NCI-H345 treated with DMSO at 0.1 percent for 48 hours (cell line): ENCODE data around the gene CCNL1.

Experiments
- DNase-seq: peaks from one replicate; lab custom pipeline; 2025; ENCODE audit not compliant: unreplicated experiment; lab: John Stamatoyannopoulos, UW

Gene CCNL1

DNA sequence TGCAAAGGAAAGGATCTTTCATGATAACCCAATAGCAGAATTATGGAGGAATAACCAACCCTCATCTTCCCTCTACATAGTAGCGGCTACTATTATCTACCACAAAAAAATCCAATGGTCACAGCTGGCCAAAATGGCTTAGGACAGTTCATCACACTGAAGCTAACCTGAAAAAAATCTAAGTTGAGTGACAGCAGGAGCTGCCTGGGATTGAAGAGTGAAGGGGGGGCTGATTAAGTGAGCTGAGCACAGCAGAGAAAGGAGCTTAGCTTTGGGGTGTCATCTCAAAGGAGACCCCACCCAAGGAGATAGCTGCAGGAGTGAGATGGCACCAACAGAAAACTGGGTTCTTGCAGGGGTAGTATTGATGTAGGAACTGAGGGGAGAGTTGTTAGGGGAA is 33.6 kb downstream of the CCNL1 start:
- DNase-seq: no peak

DNA sequence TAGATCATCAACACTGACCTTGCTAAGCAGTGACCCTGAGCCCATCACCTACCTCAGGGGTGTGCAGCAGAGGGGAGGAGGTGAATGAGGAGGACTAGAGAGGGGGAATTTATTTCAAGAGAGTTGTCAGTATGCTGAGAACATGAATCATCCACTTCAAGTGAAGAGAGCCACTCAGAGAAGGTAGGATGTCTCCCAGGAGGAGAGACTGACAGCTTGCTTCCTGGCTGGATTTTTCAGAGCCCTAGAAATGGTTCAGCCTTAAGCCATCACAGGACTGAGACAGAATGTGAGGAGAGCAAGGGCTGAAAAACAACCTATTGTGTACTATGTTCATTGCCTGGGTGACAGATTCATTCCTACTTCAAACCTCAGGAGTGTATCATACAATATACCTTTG is 34.8 kb downstream of the CCNL1 start:
- DNase-seq: peak; percentile 2

DNA sequence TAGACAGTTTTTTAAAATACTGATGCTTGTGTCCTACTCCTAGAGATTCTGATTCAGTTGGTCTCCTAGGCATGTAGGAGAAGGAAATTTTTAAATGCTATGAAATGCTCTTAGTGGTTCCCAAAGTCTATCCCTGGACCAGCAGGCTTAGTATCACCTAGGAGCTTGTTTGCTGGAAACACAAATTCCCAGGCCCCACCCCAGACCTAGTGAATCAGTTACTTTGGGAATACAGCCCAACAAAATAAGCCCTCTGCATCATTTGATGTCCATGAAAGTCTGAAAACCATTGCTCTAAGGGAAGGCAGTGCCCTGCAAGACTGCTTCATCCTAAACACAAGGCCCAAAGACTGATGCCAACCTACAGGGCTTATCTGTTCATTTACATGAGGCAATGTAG is 36.3 kb downstream of the CCNL1 start:
- DNase-seq: no peak

- no peak for DNase-seq
Observed at GRCh38 chr3:157122832-157123427, 37.0 kb downstream of the CCNL1 start.

DNA sequence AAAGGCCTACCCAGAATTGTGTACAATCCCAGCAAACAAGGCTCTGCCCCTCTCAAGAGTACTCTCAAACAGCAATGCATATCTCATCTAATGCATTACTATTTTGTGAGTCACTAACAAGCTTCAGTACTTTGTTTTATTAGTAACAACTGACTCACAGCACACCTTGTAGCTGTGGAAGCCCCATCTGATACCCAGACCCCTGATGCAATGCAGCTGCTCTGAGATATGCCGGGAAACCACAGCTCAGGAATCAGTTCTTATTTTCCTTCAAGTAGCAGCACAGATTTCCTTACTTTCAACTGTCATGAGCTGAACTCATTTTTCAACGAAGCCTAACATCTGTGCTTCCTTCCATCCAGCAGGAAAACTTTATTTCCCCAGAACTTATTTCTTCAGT is 37.8 kb downstream of the CCNL1 start:
- no peak for DNase-seq

GRCh38 chr3:157121522-157121921 is 38.4 kb downstream of the CCNL1 start:
- DNase-seq: no peak

GRCh38 chr3:157120071-157120892 is 39.7 kb downstream of the CCNL1 start:
- no peak for DNase-seq

- DNase-seq: no peak
Observed at GRCh38 chr3:157119369-157119951, 40.5 kb downstream of the CCNL1 start.

DNA sequence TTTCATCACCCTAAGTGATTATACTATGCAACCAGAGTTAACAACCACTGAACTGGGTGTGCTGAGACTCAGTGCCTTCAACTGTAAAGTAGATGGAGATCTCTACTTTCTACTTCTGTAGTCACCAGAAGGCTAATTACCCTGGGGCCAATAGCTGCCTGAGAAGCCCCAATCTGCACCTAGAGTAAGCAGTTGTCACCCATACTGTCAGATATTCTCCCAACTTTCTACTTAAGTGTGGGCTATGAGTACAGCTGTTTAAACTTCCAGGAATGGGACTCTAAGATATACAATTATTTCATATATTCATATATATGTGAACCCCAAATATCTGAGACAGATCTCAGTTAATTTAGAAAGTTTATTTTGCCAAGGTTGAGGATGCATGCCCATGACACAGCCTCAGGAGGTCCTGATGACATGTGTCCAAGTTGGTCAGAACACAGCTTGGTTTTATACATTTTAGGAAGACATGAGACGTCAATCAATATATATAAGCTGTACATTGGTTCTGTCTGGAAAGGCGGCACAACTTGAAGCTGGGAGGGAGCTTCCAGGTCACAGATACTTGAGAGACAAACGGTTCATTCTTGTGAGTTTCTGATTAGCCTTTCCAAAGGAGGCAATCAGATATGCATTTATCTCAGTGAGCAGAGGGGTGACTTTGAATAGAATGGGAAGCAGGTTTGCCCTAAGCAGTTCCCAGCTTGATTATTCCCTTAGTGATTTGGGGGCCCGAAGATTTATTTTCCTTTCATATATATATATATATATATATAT is 41.9 kb downstream of the CCNL1 start:
- DNase-seq: no peak

GRCh38 chr3:157117206-157117605 is 42.7 kb downstream of the CCNL1 start:
- DNase-seq: no peak

DNA sequence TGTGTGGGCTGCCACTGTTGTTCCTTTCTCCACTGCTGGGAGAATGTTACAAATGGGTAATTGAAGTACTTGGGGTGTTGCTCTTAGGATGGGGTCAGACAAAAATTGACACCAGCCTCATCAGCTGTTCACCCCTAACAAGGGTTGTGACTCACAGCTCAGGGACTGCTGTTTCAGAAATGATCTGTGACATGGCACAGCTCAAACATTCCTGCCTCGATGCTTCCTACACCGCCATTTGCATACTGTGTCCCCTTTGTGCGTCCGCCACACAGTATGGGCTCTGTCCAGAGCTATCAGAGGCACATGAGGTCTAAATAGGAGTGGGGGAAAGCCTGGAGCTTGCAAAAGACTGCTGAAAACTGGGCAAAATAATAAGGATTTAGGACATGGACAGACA is 43.9 kb downstream of the CCNL1 start:
- no peak for DNase-seq

- DNase-seq: no peak
Observed at GRCh38 chr3:157115069-157116006, 44.6 kb downstream of the CCNL1 start.

- DNase-seq: no peak
Observed at GRCh38 chr3:157113832-157114505, 46.0 kb downstream of the CCNL1 start.

DNA sequence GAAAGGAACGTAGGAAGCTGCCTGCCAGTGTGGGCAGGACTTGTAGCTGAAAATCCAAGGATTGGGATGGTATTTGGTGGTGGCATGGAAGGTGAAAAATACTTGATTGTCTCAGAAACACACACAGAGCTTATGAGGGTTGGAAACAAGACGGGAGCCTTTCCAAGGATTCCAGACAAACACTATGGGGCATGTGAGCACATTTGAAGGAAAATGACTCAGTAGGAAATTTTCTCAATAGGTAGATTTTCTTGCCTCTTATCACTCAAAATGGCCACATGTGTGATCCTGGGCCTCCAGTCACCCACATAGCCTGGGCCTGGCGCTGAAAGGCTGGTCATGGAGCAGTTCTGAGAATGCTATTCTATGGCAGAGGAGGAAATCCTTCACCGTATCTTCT is 47.4 kb downstream of the CCNL1 start:
- DNase-seq: no peak

DNA sequence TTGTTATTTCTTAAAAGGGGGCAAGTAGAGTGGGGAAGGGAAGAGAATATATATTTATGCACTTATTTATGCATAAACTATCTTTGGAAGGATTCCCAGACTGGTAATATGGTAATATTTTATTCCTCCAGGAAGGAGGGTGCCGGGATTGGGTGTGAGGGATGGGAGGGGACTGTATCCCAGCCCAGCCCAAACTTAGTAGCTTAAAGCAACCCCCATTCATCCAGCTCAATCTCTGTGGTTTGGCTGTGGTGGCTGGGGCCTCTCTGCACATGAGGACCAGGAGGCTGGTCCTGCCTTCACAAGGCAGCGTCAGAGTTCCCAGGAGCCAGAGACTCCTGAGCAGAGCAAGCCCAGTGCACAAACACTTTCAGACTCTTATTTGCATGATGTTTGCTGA is 48.4 kb downstream of the CCNL1 start:
- no peak for DNase-seq

GRCh38 chr3:157110761-157111278 is 49.1 kb downstream of the CCNL1 start:
- DNase-seq: no peak

DNA sequence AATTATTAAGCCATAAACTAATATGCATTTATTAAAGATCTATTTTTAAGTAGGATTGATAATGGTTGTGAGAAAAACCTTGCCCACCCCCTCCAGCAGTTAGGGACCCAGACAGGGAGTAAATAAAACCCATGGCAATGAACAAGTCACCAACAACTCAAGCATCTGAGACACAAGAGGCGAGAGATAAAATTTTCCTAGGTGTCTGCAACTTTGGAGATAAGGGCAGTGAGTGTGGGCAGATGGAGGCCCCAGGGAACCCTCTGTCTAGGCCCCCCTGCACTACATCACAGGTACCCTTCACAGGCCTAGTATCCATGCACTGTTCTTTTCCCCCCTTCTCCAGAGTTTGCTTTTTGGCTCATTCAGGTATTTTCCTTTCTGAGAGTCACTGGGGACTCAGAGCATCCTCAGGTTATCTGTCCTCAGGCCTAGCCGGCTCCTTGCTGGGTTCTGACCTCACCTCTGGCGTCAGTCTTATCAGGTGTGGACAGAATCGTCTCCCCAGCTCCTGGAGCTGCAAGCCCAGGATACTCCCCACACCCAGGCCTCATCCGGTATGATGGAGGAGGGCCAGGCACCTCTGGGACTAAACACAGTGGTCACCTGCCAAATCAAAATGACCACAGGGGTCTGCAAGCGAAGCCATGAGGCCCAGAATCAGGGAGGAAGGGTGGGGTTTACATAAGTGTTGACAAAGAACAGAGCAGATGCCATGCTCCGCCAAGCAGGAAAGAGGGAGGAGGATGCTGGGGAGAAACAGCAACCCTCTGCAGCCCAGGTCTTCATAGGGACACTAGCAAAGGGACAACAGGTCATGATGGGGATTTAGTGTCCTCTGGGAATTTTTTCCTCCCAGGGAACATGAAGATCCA is 50.4 kb downstream of the CCNL1 start:
- DNase-seq: no peak

DNA sequence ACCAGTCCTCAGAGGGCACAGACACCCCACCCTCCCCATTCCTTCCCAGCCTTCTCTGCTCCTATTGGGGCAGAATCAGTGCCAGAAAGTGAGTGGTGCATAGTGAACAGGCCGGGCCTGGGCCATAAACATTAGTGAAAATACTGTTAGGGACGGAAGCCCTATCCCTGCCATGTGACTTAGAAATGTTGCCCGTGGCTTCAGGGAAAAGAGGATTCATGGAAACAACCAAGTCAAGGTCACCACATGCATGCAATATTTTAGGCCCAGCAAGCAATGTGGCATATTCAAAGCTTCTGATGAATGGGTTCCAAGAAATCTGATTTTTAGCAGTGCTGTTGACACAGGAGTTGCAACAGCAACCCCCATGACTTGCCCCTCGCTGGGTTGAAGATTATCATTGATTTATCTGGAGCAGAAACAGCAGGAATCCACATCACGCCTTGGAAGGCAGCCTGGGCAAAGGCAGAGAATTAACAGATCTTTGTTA is 52.3 kb downstream of the CCNL1 start:
- DNase-seq: no peak

DNA sequence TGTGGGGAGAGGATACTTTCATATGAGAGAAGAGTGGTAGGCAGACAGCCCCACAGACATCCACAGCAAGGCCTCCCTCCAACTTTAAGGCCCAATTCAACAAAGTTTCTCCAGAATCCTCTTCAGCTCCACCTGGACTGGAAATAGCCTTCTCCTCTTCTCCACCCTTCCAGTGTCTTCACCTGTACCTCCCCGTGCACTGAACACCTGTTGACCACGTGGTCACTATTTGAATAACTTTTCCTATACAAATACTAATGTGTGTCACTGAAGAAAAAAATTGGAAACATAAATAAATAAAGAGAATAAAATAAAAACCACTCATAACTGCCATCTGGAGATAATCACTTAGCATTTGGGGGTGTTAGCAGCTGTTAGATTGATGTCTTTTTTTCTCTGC is 52.9 kb downstream of the CCNL1 start:
- DNase-seq: no peak
